DLD1 (cell line): ENCODE measurements around the gene TNFAIP8.

Experiments used
- in situ Hi-C: cut with HindIII; loops from 2 replicates; pipeline ENCODE4 v1.10.0; 2017; ENCODE audit warnings: low sequenced_read_pairs

The TNFAIP8 gene

DNA sequence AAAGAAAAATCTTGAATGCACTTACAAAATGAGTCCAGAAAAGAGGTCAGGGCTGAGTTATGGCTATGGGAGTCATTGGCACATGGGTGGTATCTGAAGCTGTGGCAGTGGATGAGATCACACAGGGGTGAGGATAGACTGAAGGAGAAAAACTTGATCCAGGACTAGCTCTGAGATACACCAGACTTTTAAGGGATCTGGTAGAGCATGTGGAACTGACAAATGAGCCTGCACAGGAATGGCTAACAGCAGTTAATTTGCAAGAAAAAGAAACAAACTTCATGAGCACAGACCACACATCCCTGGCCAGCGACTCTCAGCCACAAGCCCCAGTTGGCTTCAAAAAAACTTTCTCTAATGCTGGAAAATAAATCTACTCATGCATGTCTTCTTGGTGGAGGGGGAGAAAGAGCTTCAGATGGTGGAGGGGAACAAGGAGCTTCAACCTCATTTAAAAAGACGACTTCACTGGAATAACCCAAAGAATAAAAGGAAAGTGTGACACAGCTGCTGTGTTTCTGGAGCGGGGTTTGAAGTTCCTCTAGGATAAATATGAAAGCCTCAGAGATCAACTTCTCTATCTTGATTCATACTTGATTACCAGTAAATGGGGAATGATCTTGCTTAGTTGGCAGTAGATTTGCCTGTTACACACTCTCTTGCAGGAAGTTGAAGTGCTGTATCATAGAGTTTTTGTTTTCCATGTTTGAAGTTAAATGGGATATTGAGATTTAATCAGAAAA, 33.6 kb downstream of the TNFAIP8 start:
- in situ Hi-C loops: no loop called here

GRCh38 chr5:119390404-119390803, 34.6 kb downstream of the TNFAIP8 start:
- in situ Hi-C loops: no loop called here

- in situ Hi-C loops: no loop called here
Measured at GRCh38 chr5:119393201-119393691, 37.4 kb downstream of the TNFAIP8 start.

DNA sequence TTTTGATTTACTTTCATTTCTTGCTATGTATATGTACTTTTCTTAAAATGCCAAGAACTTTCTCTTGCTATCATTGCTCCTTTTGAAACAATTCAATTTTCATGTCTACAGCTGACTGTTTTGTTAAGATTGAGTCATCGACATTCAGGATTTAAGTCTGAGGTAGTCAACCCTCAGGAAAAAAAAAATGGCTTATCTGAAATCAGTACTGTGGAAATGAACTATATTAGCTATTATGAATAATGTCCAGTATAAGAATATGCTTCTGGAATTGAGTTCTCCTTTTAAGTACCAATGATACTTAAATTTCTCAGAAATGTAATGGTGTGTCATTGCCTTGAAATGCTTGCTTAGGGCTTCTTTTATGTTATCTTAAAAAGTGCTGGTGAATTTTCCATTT, 37.9 kb downstream of the TNFAIP8 start:
- in situ Hi-C loops: no loop called here

GRCh38 chr5:119395080-119395836, 39.4 kb downstream of the TNFAIP8 start:
- in situ Hi-C loops: no loop called here

DNA sequence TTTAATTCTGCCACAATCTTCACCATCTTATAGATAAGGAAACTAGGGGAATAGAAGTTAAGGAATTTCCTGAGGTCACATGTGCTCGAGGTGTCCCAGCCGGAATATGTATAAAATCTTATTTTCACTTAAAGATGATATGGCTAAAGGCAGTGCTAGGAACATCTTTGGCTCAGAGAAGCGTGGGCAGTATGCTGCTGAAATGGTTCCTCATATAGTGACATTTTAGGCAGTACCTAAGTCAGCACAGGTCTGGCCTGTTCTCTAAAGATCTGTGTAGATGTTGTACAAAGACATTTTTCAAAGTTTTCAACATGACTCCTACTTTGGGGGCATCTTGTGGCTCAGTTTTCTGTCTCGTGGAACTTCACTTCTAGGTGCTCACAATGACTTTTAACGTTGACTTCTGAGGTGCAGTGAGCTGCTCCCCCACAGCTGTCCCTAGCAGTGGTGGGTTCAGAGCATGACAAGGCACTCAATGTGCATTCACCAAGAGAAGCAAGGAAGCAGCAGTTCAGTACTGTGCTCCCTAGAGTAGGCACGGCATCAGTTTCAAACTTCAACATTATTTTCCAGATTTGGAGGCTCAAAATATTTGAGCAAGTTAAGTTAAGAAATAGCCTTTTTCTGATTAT, 40.3 kb downstream of the TNFAIP8 start:
- in situ Hi-C loops: no loop called here

DNA sequence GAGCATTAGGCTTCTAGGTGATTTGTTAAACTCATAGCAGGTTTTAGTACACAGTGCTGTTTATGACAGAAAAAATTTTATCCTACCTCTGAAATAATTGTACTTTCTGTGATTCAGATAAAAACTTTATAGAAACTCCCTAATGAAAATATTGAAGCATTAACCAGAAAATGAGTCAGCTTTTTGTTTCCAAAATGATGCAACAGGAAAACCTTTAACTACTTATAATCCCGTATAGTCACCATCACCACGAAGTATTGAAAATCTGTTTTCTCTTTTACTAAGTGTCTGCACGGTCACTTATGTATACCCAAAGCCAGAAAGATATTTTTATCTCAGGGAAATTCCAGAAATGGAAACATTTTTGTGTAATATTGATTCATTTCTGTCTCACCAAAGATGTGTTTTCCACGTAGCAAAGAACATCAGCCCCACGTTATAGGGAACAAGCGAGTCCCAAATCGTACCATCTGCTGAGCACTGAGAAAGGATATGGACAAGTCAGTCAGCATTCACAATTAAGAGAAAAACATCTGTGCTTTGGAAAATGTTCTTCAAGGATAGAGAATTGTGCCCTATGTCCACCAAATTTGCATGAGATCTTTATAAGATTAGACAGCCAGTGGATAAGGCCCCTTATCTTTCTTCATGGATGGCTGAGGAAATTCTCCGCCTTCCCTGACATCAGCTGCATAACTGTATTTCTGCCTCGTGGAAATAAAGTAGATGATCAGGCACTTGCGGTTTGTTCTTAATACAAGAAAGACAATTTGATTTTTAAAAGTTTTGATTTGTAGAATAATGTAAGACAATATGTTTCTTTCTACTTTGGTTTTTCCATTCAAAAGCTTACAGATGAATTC, 41.9 kb downstream of the TNFAIP8 start:
- in situ Hi-C loops: no loop called here

DNA sequence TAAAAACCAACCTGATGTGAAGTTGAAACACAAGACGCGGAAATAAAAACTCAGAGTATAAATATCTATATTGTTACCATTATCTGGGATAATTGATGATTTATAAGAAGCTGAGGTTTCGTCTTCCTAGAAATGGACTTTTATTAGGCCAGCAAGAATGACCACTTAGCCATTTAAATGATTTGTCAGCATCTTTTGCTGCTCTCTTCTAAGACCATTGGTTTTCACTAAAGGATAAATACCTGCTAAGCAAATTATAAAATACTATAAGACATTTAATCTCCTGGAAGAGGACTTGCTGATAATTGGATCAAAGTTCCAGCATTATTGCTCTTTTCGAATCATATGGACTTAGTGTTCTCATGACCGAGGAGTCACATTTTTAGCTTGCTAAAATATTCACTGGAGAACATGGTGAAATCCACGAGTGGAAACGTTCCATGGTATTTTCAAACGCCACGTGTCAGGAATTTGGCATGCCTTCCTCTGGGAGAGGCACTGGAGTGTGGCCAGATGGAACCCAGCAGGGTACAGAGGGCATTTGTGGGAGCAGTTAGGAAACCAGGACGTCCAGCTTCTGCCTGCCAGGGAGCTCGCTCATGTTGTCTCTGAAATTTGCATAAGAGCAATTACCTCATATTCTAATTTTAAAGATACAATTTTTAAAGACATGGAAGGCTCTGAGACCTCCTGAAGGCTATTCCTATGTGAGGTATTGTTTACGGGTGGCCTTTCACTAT, 43.1 kb downstream of the TNFAIP8 start:
- in situ Hi-C loops: no loop called here

DNA sequence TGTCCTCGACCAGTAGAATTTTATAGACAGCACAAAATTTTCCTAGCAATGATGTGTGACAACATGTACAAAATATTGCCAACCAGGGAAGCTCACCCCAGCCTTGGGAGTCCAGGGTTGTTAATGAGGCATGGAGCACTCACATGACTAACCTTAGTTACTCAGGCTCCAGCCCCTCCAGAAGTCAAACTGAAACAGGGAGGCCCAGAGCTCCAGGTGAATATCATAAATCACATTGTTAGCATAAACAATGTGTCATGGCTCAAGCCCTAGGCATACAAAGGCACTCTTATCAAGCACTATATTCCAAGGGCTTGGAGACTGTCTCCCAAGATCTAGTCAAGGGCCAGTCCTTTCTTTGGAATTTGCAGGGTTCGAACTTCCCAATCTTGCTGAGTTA, 44.4 kb downstream of the TNFAIP8 start:
- in situ Hi-C loops: no loop called here

DNA sequence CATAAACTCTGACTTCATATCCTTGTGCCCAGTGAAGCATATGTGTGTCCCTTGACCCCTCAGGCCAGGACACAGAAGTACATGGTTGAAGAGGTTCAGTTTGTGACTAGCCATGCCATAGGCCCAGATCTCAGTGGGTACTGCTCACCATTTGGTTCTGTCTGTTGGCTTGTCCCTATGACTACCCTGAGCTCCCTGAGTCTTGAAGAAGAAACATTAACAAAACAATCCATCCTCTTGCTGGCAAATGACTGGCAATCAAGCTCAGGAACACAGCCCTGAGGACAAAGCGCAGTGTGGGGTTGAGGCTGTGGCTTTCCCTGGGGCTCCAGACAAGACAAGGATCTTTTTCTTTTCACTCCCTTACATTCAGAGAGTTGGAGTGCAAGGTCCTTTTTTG, 46.3 kb downstream of the TNFAIP8 start:
- in situ Hi-C loops: no loop called here

DNA sequence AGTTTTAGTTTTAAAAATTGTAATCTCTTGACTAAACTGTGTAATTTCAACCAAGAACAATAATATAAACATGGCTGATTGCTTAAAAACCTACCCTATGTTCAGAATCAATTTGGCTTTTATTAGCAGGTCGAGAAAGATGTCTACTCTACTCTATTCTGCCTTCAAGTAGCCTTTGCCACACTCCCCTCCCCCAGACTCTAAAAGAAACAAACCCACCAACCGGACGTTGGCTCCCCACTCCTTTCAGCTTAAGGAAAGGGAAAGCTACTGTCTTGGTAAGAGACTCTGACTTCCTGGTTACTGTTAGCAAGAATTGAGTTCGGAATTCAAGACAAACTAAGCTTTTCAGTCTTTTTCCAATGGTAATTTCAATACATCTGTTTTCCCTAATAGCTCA, 46.7 kb downstream of the TNFAIP8 start:
- in situ Hi-C loops: no loop called here

DNA sequence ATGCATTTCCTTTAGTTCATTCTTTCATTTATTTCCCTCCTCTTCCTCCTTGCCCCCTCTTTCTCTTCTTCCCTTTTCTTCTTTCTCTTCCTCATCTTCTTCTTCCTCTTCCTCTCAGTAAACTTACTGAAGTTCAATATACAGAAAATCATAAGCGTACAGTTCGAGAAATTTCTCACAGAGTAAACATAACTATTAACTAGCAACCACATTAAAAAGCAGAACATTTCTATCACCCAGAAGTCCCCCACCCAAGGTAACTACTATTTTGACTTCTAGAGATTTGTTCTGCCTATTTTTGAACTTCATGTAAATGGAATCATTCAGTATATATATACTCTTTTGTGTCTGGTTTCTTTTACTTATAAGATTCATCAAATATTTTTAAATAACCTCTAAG, 48.2 kb downstream of the TNFAIP8 start:
- in situ Hi-C loops: no loop called here

- in situ Hi-C loops: no loop called here
Measured at GRCh38 chr5:119405419-119405818, 49.6 kb downstream of the TNFAIP8 start.

DNA sequence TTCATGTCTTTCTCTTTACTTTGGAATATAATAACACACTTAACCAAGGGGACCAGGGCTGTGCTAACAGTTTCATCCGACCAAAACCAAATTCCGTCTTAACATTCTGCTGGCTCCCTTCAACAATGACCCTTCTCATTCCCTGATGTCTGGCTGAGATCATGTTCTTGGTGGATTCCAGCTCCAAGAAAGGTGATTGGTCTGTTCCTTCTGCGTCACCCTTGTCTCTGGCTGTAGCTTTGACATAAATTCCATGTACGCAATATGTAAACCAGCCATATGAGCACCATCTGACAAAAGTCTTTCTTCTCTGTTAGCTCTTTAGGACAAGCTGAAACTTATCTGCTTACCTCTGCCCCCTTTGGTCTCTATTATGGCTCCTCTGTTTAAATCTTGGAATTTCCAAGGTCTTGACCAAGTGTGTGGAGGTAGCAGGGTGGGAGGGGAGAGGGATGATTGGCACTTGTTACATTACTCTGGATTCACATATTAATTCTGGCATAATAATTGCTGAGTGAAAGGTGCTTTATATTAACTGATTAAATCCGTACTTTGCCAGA, 50.8 kb downstream of the TNFAIP8 start:
- in situ Hi-C loops: no loop called here

DNA sequence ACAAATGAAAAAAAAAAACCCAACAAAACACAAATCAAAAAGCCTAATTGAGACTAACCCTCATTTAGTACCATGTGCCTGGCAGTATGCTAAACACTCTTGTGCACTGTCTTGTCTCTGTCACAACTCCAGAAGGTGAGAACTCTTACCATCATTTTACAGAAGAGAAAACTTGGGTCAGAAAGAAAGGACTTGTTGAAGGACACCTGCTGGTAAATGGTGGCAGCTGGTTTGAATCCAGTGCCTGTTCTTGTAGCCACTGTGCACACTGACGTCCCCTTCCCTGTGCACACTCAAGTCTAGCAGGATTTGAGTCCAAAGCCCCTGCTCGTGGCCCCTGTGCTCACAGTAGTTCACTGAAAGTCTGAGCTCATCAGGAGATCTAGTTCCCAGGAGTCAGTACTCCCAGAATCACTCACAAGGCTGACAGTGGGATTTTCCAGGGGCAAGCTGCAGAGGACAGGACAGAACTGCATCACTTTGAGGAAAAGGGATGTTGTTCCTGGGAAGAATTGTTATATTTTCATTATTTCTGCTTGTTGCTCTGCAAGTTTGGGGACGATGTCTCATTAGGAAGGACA, 53.5 kb downstream of the TNFAIP8 start:
- in situ Hi-C loops: no loop called here

DNA sequence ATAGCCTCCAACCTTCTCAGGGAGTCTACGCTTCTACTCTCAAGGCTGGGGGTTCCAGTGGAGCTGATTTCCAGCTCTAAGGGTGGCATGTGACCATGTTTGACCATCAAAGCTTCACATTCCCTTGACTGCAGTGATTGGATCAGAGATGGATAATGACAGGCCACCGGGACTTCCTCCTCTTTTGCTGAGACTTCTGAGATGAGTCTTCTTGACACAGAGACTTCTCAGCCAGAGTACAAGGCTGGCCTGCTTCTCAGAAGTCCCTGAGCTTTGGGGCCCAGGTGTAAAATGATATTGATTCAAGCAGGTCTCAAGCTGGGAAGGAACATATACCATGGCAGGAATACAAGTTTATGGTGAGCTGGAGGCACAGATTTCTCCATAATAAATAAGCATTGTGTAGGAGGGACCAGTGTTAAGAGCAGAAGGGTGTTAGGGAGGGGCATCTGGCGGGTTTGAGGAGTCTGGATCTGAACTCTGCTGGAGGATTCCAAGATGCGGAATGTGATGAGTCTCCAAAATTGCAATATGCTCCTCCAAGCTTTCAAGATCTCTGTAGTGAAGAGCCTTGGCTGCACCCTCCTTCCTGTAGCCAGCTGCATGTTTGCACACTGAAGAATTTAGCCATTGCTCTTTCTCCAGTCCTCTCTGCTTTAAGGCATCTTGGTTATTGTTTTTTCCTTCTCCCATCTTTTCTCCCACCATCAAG, 54.8 kb downstream of the TNFAIP8 start:
- in situ Hi-C loops: no loop called here

- in situ Hi-C loops: no loop called here
Measured at GRCh38 chr5:119411361-119412278, 55.8 kb downstream of the TNFAIP8 start.
